ENCODE results near the gene DAB2IP.

GRCh38 chr9:121807069-121807822 is 155.8 kb downstream of the DAB2IP start:
- TF ChIP-seq CTCF (conservative IDR thresholded peaks at IDR 0.05 in 1 of 2, IDR thresholded peaks at IDR 0.05 in 1 of 2; ENCODE audit: low read depth in 1 of 2, low read length in 2 of 2), result no peak
- TF ChIP-seq EZH2 (IDR thresholded peaks at IDR 0.05; ENCODE audit: low read length, missing control alignments), result no peak
